Stimulated activated CD8-positive, alpha-beta memory T cell treated with anti-CD3 and anti-CD28 coated beads, Interleukin-4, amount 100 ng/mL, for 24 hours (primary cell): Measurements from ENCODE around the gene OSCP1.

Experiments
- DNase-seq: peaks from one replicate; pipeline ENCODE4 v3.0.0-alpha.2; 2020; ENCODE audit warnings: low read depth

OSCP1 gene

DNA sequence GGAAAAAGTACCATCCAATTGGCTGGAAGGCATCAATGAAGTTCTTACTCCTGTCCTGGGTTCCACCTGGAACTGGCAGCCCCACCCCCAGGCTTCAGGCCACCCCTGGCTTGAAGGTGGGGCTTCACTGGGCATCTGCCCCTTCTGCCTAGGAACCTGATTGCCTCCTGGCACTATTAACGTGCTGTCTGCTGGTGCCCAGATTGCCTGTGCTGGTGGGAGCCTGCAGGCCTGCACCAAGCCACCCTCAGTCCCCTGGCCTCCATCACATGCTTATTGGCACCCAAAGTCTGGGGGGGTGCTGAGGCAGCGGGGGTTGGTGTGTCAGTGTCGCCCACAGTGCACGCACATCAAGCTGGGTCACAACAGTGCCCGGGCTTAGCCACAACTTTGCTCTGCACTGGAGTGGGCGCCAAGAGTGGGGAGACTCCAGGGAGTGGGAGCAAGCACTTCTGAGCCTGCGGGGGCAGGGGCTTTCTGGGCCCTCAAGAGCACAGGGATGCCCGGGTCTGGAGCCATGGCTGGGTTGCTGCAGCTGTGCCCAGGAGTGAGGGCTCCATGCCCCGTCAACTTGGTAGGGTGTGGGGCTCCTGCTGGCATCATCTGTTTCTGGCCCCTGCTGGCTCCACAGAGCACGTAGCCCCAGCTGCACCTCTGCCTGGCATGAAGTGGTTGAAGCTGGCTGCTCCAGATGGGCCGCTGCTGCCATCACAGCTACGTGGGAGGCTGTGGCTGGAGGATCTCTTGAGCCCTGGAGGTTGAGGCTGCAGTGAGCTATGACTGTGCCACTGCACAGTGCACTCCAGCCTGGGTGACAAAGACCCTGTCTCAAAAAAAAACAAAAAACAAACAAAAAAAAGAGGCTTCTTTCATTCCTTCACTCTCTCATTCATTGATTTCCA, 48.4 kb downstream of the OSCP1 start:
- no peak for DNase-seq

DNA sequence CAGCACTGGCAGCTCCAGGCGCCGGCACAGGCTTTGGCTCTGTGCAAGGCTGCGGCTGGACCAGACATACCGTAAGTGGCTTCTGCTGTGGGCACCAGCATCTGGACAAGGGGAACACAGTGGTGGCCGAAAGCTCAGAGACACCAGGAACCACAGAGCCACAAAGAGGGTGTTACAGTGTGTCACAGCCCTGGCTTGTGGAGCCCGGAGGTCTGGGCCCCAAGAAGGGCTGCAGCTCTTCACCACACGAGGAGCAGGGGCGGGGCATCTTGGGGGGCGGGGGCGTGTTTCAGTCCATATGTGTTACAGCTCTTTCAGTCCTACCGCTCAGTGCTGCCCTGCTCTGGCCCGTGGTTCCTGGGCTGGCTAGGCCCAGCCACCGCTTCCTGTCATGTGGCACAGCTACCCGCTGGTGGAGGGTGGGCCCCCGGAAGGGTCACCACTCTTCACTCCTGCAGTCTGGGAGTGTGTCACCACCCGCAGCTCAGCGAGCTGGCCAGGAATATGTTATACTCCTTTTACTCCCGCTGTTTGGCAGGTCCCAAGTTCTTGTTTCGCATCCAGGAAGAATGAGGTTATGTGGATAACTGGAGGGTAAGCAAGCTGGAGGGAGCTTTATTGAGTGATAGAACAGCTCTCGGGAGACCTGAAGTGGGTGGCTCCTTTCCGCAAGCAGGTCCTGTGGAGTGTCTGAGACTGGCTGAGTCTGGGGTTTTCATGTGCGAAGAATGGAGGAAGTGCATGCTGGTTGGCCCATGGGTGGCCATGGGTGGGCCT, 49.2 kb downstream of the OSCP1 start:
- peak; percentile 48 for DNase-seq

- no peak for DNase-seq
Observed at GRCh38 chr1:36400514-36400824, 49.8 kb downstream of the OSCP1 start.

DNA sequence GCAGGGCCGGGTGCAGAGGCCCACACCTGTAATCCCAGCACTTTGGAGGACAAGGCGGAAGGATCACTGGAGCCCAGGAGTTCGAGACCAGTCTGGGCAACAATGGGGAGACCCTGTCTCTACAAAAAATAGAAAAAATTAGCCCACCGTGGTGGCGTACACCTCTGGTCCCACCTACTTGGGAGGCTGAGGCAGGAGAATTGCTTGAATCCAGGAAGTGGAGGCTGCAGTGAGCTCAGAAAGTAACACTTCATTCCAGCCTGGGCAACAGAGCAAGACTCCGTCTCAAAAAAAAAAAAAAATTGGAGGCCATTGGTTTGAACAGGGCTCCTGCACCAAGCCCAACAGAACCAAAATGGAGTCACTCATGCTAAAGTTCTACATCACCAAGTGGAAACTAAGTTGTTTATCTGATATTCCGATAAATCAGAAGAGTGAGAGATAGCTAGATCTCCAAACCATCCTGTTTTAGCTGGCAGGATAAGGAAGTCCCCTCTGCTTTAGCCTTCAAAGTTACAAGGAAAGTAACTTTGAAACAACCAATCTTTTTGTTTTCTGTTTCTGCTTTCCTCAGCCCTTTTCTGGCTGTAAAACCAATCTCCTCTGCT, 51.8 kb downstream of the OSCP1 start:
- no peak for DNase-seq

- peak; percentile 82 for DNase-seq
Observed at GRCh38 chr1:36397378-36398230, 52.6 kb downstream of the OSCP1 start, which contains the start of gene LSM10. LSM10 (minus strand) TSS chr1:36397908; CDS start chr1:36394129, 3,779 bp downstream.

GRCh38 chr1:36397083-36397377, 53.2 kb downstream of the OSCP1 start:
- no peak for DNase-seq

DNA sequence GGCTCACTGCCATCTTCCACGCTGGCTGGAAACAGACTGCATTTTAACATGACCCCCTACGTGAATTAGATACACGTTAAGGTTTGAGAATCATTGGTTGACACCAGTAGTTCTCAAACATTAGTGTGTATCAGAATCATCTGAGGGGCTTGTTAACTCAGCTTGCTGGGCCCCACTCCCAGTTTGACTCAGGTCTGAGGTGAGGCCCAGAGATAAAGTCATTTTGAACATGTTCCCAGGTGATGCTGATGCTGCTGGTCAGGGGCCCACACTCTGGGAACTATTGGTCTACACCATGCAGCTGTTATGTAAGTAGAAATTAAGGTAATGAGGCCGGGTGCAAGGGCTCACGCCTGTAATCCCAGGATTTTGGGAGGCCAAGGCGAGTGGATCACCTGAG, 53.9 kb downstream of the OSCP1 start:
- DNase-seq, result no peak

GRCh38 chr1:36393686-36394085, 56.6 kb downstream of the OSCP1 start:
- DNase-seq, result no peak

- DNase-seq, result no peak
Observed at GRCh38 chr1:36392836-36393235, 57.4 kb downstream of the OSCP1 start.

DNA sequence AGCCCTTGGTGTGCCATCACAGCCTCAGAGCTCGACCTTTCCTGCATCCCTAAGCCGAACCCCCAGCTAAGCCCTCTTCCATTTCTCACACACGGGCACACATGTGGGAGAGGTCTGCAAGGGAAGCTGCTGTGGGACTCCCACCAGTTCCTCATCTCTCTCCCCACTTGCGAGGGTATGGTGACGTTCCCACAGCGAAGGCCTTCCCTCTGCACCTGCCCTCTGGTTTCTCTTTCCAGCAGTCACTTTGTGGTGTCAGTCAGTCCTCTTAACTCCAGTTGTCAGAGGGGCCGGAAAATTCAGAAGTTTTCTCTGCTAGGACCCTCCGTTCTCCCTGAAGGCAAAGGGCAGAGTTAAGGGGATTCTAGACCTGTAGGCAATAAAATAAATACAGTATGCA, 59.0 kb downstream of the OSCP1 start:
- no peak for DNase-seq

DNA sequence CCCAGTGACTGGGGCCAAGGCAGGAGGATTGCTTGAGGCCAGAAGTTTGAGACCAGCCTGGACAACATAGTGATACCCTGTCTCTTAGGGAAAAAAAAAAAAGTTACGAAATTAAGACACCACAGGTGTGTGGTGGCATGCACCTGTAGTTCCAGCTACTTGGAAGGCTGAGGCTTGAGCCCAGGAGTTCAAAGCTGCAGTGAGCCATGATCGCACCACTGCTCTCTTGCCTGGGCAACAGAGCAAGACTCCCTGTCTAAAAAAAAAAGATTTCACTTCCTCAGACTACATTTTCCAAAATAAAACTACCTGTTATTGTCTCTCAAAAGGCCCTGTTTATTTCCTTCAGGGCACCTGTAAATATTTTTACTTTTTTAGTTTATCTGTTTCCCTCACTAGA, 59.8 kb downstream of the OSCP1 start:
- no peak for DNase-seq

- DNase-seq, result no peak
Observed at GRCh38 chr1:36389999-36390398, 60.3 kb downstream of the OSCP1 start.

DNA sequence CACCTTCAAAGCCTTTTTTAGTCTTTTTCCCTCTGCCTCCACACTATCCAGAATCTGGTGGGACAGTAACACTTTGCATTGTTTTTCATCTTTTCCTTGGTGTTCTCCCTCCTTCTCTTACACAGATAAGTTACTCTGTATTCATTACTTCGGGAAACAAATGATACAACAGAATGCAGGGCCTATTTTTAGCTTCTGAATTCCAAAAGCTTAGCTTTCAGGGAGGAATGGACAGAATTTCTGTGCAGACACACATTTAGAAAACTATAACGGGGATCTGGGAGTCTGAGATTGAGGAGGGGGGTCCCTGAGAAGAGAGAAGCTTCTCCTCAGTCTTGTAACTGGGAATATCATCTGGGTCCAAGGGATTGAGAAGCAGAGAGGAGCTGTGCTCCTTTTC, 61.0 kb downstream of the OSCP1 start:
- no peak for DNase-seq

DNA sequence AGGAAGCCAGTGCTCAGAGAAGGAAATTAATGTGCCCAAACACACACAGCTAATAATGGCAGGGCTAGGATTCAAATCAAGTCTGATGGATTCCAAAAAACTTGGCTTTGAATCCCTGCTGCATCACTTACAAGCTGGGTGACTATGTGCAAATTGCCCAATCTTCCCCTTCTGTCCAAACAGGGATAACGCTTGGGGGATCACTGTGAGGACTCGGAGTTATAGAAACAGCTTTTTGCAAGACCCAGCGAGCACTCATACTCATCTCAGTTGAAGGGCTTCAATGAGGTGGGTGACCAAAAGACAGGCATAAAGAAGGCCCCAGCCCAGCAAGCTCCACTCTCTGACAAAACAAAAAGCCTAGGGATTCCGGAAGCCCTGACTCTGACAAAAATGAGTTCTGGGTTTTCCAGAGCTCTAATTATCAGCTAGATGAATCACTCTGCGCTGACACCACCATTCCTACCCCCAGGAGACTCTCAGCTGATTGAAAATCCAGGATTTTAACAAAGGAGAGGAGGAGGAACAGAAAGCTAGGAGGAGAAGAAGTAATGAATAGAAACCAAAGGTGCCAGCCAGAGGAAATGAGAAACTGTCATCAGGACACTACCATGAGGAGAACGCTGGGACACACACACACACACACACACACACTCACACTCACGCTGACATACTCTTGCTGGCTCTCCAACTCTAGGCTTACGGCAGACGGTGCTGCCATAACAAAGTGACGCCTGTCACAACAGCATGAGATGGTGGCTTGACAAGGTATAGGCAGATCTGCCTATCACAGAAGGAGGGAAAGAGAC, 62.9 kb downstream of the OSCP1 start:
- no peak for DNase-seq

DNA sequence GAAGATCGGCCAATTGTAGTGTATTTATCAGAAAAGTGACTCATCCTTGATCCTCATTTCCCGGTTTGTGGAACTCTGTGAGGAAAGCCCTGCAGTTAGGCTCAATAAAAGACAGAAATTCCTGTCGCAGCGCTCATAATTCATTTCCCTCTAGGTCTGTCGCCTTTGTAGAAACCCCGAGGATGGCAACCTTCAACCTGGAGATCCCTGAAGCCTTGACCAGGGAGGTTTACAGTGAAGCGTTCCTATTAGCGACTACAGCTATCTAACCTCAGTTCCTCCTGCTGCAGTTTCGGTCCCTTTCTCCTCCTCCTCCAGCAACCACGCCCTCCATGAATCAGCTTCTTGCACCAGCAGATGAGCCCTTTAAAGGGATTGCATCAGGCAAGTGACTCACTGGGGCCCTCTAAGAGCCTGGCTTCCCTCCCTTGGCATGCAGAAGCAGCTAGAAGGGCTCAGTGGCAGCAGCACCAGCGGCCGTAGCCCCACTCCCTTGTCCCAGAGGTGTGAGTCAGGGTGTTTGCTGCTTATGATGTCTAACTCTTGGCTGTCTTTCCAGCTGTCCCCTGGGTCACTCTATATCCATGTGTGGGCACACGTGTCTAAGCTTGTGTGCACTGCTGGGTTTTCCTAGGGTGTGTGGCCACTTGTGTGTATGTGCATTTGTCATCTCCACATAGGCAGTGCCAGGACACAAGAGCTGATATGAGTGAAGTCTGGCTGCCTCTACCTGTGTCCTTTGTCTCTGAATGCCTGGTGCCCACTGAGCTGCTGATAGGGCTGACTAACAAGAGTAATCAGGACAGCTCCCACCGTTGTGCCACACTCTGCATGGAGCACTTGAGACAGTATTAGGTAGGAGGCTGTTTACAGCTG, 63.7 kb downstream of the OSCP1 start:
- DNase-seq, result peak; percentile 82

DNA sequence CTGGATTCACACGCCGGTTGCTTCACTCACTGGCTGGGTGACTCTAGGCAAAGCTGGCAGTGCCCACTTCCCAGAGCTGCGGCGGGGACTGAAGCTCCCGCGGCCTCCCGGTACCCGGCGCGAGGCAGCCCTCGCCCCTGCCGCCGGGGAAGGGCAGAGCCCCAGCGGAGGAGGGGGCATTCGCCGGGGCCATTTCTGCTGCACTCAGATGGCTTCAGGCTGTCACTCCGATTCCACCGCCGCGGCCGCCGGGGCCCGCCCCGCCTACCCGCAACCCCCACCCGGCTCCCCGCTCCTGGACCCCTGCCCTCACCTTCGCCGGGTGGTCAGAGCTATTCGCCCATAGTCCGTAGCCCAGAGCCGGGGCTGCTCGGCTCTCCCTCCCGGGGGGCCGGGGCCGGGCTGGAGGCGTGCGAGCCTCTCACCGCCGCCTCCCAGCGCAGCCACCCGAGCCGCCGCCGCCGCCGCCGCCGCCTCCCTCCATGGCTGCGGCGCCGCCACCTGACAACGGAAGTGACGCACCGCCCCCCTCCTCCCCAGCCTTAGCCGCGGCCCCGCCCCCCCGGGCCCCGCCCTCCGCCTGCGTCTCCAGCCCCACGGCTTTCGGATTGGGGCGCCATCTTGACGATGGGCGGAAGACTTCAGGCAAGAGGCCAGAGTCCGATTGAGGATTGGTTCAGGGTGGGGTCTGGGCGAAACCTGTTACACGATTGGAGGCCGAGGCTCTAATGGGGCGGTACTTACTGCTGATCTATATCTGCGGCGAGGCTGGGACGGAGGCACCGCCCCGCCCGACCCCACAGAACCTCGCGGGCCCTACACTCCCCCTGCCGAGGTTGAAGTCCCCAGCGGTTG, 64.6 kb downstream of the OSCP1 start, which contains the start of gene STK40:
TSS of gene STK40 (minus strand) at position 515 of the 855 bp plus-strand sequence. CDS start 24,592 bp downstream, outside the sequence.
- peak; percentile 98 for DNase-seq

GRCh38 chr1:36384542-36385409, 65.5 kb downstream of the OSCP1 start:
- no peak for DNase-seq

GRCh38 chr1:36383240-36383639, 67.0 kb downstream of the OSCP1 start:
- DNase-seq, result no peak
